GM18511 (cell line): ENCODE results near the gene NSD1.
"Not testable (repeated sequence)": the region's sequence is repeated elsewhere in the genome, so short reads cannot be mapped to it uniquely, and the experiment has no call there.

Experiments
- ATAC-seq: cut with Tn5 transposase; IDR thresholded peaks from one replicate; pipeline ENCODE4 v1.9.1; 2021; ENCODE audit warnings: mild to moderate bottlenecking, moderate library complexity; ENCODE audit not compliant: unreplicated experiment

NSD1 gene

GRCh38 chr5:177303925-177304391 lies 170.4 kb downstream of the NSD1 start:
- no peak for ATAC-seq

- ATAC-seq, result no peak
Measured at GRCh38 chr5:177304392-177305119, 171.0 kb downstream of the NSD1 start.

- not testable (repeated sequence) for ATAC-seq
Measured at GRCh38 chr5:177306103-177306640, 172.6 kb downstream of the NSD1 start.

GRCh38 chr5:177306674-177307543 lies 173.3 kb downstream of the NSD1 start:
- ATAC-seq, result no peak

GRCh38 chr5:177307544-177308363 lies 174.2 kb downstream of the NSD1 start:
- ATAC-seq, result no peak

- no peak for ATAC-seq
Measured at GRCh38 chr5:177308740-177309139, 175.2 kb downstream of the NSD1 start.

GRCh38 chr5:177309351-177310191 lies 176.0 kb downstream of the NSD1 start:
- ATAC-seq, result no peak

- ATAC-seq, result no peak
Measured at GRCh38 chr5:177310332-177310731, 176.8 kb downstream of the NSD1 start.

- ATAC-seq, result no peak
Measured at GRCh38 chr5:177310757-177311391, 177.3 kb downstream of the NSD1 start.

- ATAC-seq, result peak; percentile 4
Measured at GRCh38 chr5:177311392-177311722, 177.8 kb downstream of the NSD1 start.

- ATAC-seq, result peak; percentile 77
Measured at GRCh38 chr5:177311723-177312648, 178.4 kb downstream of the NSD1 start, which contains the start of gene MXD3. MXD3 (minus strand) TSS chr5:177311898; CDS start chr5:177311830, 68 bp downstream.

GRCh38 chr5:177312649-177313181 lies 179.1 kb downstream of the NSD1 start:
- peak; percentile 35 for ATAC-seq

GRCh38 chr5:177313561-177314259 lies 180.1 kb downstream of the NSD1 start:
- no peak for ATAC-seq

- no peak for ATAC-seq
Measured at GRCh38 chr5:177314376-177315342, 181.1 kb downstream of the NSD1 start.

- no peak for ATAC-seq
Measured at GRCh38 chr5:177315411-177315810, 181.8 kb downstream of the NSD1 start.

- ATAC-seq, result no peak
Measured at GRCh38 chr5:177316005-177316404, 182.4 kb downstream of the NSD1 start.
